Measurements from ENCODE around the gene RPAP3.
A peak's percentile ranks its signal among the peaks of the same experiment; 100 is the strongest.

Gene RPAP3

DNA sequence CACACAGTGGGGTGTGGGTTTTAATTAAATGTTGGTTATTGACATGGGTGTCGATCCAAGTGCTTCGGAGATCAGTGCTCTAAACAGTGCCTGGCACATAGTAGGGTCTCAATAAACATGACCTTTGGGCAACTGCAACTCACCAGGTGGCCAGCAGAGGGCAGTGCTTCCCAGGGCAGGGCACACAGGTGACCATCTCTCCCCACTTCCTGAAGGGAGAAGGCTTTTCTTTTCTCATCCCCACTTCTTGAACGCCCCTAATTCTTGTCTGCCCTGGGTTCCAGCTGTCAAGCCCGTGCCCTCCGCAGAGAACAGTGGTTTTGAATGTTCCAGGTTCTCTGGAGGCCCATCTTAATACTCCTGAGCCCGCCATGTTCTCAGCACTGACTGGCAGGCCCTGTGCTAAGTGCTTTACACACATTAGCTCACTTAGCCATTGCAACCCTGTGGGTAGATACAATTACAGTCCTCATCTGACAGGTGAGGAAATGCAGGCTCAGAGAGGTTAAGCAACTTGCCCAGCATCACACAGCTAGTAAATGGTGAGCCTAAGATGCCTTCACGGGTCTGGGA lies 36.5 kb upstream of the RPAP3 start:
- peak; percentile 75 for DNase-seq

DNA sequence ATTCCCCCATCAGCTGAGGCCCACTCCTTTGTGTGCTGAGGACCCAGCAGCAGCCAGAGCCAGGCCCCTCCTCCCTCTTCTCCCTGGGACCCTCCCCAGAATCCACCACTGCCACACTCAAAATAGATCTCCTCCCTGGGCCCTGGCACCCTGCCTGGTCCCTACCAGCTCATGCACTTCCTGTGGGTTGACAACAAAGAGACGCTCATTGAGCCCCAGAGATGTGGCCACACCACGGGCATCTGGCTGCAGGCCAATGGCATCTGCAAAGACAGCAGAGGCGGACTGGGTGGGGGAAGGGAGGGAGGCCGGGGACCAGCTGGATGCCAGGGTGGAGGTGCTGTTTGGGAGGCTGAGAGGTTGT lies 35.5 kb upstream of the RPAP3 start:
- peak; percentile 54 for DNase-seq

DNA sequence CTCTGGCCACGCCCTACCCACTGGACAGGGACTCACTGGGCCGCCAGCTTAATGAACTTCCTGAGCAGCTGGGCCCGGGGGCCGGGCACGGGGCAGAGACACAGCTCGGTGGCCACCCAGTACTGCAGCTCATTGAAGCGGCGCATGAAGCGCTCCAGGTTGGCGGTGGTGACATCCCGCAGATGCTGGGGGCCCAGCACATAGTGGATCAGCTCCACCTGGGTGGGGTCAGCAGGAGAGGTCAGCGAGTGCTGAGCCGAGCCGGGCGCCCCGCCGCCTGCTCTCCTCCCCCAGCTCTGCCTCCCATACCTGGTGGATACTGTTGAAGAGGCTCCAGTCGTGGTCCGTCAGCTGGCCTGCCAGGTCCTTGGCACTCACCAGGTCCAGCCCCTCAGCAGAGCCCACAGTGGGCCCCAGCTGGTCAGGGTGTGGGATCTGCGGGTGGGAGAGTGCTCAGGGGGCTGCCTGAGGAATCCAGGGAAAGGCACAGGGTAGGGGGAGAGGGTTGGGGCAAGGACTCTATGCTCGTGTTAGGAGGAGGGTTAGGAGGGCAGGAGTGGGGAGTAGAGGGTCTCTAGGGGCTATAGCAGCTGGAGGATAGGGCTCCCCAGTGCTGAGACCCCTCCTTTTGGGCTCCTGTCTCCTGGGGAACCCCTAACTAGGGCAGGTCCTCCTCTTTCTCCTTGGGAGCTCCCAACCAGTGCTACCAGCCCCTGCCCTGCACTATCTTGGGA lies 34.9 kb upstream of the RPAP3 start:
- DNase-seq: no peak

DNA sequence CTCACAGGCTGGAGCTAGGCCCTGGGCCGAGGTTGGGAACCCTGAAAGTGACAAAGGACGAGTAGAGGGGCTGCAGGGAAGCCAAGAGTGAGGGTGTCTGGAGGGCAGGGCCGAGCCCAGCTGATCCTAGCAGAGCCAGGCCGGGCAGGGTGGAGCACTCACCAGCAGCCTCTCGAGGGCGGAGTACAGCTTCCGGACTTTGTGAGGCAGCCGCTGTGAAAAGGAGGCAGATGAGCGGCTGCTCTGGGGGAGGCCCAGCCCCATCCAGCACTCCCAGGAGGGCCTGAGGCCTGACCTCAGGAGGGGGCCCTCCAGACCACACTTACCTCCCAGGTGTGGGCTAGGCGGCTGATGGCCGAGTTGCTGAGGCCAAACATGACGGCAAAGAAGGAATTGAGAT lies 34.1 kb upstream of the RPAP3 start:
- no peak for DNase-seq

DNA sequence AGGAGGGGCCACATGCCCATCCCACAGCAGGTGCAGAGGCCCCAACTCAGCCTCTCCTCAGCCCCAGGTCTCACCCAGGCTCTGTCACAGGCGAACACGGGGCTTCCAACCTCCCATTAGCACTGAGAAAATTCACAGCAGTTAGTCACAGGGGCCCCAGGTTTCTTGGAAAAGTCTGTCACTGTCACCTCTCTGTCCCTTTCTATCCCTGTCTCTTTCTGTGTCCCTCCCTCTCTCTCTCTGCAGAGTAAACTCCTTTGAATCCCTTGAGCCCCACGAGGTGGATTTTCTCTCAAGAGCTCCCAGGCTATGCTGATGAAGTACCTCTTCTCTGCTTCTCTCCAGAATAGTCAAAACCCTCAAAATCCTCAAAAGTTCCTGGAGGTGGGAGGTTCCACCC lies 33.5 kb upstream of the RPAP3 start:
- DNase-seq: no peak

DNA sequence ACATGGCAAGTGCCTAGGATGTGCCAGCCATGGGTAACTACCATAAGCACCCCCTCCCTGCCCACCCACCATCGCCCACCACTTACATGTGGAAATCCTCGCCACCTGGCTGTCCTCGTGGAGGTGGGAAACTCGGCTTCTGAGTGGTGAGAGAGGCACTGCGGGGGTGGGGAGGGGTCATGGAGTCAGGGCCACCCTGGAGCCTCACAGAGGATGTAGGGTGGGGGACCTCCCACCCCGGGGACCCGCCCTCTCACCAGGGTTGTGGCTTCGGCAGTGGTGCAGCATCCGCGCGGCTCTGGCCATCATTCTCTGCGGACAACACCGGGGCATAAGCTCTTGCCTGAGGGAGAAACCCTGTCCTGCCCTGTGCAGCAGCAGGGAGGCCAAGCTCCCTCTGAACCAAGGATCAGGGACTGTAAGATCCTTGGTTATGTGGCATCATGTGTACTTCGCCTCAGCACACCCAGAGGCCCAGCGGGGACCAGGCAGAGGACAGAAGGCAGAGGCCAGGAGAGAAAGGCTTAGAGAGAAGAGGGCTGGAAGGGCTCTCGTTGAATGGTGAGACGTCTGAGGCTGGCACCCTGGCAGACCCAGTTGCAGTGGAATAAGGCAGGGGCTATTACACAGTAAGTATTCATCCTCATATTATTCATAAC lies 32.2 kb upstream of the RPAP3 start:
- no peak for DNase-seq

DNA sequence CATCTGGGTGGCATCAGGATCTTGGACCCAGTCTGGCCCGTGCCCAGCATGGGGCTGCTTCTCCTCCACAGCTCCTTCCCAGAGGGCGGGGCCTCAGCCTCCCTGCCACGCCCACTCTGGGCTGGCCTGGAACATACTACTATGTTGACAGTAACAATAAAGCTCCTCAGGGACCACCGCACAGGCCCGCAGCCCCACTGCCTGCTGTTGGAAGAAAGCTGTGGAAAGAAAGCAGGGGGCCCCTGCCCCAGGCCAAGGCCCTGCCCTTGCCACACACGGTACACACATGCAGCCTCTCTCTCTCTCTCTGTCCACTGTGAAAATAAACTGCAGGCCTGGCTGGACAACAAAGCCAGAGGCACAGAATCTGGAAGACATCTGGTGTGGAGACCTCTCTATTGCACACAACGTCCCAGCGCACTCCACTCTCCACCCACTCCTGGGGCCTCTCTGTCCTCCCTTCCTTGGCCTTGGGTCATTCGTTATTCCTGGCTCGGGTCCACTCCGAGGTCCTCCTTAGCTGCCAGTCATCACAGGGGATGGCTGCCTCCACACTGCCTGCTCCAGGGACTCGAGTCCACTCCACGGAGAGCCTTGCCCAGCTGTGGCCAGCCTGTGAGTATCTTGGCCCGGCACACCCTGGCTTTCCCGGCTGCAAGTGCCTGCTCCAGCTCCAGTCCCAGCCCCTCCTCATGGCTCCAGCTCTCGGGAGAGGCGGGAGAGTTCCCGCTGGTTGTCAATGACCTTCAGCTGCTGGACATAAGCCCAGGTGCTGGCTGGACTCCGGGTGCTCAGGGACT lies 31.2 kb upstream of the RPAP3 start:
- DNase-seq: no peak

DNA sequence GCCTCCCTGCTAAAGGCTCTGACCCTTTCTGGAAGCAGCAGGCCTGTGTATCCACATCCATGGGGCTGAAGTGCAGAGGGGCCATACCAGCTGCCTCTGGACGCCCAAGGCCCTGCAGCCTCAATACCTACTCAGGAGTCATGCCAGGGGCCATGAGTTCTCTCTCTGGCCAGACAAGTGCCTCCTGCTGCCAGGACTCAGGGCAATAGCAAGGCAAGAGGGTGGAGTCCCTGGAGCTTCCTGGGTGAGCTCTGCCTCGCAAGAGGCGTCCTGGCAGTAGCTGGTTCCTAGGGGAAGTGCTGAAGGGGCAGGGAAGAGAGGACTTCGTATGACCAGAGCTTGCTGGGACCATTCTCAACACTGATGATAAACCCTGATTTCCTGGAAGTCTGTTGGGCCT lies 30.4 kb upstream of the RPAP3 start:
- no peak for DNase-seq

DNA sequence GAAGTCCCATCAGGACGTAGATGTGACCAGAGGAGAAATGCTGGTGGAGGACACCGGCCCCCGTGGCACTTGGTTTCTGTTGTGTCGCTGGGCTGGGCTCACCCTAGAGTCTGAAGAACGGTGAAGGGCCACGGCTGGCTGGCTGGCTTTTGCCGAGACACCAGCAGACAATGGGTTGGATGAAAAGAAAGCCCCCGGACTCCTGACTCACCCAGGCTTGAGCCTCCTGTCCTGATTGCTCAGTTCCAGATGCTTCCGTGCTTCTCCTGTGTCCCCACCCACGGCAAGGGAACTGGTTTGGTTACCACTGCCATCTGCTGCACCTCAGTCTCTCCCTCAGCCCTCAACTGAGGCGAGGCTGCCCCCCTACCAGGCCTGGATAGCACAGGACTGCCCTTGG lies 29.8 kb upstream of the RPAP3 start:
- DNase-seq: no peak

DNA sequence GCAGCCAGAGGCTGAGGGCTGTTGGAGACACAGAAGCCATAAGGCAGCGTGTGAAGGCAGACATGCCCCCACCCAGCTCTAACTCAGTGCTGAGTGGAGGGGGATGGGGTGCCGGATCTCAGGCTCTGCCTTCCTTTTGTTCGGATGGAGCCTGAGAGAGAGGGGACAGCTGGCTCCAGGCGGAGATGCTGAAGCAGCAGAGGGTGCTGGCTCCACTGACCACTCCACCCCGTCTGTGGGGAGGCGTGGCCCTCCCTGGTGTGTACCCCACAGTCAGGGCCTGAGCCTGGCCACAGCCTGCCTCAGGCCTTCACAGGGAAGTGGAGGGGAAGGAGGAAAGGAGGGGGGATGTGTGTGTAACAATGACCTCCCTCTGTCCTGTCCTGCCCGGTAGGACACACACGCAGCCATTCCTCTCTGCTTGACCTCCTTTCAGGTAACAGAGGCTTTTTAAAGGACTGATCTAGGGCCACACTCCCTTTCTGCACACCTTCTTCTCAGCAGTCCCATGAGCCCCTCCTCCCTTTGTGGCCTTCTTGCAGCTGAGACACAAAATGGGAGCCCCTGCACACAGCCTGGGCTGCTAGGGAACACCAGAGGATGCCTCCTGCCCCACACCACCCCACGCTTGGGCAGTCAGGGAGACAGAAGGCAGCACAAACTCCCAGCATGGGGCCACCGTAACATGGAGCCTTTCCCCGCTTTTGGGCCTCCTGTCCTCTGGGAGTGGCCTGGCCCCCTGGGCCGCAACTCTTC lies 29.1 kb upstream of the RPAP3 start:
- no peak for DNase-seq

DNA sequence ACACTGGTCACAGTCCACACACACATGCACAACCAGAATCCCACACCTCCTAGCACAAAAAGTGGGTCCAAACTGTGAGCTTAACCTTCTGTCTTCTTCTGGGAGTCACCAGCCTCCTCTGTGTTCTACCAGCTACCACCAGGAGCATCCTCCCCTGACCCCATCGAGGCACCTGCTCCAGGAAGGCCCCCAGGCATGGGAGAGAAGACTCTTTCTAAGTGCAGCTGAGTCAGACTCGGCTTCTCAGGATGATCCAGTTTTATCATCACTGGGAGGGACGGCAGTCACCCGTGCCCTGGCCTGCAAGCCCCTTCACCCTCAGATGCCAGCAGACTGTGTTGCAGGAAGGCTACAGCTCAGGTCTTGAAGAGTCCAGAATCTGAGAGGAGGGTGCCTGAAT lies 27.3 kb upstream of the RPAP3 start:
- no peak for DNase-seq

DNA sequence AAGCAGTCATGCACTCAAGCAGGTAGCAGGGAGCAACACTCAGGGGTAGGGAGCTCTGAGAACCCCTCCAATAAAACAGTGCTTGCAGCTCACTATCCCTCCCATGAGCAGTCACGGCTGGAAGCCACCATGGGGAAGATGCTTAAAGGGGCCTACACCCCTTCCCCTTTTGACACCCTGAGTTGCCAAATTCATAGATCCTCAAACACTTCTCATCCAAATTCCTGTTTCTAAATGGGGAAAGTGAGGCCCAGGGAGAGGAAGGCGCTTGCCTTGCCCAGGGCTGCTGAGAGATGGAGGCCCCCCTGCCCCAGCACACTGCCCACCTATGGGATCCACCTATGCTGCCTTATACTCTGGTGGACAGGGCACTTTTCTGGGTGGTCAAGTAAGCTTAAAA lies 26.7 kb upstream of the RPAP3 start:
- DNase-seq: no peak

DNA sequence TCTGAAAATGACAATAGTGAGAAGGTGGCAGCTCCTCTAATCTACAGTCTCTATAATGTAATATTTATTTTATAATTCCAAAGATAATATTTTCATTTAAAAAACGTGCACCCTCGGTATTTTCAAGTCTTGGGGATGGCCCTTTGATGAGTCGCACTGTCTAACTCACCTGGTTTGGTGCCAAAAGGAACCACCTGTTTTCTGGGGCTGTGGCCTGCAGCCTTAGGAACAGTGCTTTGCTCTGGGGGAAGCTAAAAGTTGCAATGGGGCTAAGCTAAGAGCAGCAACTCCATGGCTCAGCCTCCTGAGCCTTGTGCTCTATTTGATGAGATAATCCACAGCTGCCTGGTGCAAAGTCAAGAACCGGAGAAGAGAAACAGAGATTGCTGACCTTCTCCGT lies 25.9 kb upstream of the RPAP3 start:
- no peak for DNase-seq

DNA sequence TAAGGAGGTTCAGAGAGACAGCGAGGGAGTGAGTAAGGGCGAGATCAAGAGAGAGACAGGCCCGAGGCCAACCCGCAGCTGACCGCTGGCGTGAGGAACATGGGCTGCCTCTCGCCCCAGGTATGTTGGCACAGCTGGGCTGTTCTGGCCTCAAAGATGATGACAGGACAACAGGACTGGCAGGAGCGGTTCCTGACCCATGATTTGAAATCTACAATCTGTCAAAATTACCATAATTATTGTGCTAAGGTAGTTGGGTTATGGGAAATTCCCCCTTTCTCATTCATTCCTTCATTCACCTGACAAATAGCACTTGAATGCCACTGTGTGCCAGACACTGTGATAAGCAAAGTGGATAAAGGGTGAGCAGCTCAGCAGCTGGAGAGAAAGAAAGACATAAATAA lies 24.5 kb upstream of the RPAP3 start:
- DNase-seq: no peak

DNA sequence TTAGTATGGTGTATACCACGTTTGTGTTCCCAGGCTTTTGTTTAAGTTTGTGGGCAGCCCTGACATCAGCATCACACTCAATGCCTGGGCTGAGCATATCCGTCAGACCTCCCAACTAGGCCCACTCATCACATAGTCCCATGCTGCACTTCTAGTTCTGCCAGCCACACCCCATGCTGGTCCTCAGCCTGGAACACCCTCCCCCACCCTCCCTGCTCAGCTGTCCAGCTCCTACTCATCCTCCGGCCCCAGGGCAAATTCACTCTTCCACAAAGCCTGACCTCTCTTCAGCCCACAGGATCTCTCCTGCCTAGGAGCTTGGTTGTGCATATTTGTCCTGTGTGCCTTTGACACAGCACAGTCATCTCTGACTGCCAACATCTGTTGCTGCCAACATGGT lies 23.4 kb upstream of the RPAP3 start:
- no peak for DNase-seq

DNA sequence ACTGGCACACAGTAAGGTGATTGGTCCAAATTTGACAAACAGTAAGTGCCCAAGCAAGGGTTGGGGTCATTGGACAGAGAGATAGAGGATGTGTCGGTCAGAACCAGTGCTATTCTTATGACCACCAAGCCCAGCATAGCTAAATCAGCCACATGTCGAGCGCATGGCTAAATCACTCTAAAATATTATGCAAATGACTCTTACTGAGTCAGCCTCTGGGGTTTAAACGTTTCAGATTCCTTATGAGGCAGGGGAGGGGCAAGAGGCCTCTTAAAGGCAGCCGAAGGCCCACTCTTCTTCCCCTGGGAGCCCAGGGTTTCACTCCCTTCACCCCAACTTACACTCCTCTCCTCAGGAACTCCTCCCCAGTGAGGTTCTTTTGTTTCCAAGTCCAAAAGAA lies 20.1 kb upstream of the RPAP3 start:
- DNase-seq: no peak

DNA sequence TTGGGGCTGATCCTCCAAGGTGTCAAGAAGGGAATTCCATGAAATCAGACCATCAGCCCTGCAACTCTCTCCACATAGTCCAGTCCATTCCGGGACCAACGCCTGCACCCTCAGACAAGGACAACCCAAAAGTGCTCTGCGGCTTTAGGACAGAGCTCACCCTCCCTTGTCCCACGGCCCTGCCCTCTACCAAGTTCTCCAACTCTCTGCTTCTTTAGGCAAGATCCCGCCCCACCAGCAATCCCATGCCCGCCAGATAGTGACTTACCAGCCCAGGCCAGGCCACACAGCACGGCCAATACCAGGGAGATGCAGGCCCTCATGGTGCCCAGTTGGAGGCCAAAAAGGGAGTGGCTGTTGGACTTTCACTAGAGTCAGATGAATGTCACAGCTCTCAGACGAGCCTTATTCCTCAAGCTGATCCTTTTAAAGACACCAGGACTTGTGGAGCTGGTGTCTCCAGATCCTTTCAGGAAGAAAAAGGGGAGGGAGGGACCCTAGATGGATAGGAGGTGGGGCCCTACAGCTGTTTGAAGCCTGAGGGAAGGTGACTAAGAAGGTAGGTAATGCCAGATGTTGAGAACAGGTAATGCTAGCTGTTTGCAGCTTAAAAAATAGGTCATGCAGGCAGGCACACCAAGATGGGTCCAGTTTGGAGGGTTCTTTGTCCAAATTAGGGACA lies 19.4 kb upstream of the RPAP3 start, which contains the start of gene ENDOU:
Gene ENDOU, minus strand, starts transcription at position 400 of the 682 bp plus-strand sequence. Its CDS starts 77 bp downstream, at position 323.
- DNase-seq: no peak

DNA sequence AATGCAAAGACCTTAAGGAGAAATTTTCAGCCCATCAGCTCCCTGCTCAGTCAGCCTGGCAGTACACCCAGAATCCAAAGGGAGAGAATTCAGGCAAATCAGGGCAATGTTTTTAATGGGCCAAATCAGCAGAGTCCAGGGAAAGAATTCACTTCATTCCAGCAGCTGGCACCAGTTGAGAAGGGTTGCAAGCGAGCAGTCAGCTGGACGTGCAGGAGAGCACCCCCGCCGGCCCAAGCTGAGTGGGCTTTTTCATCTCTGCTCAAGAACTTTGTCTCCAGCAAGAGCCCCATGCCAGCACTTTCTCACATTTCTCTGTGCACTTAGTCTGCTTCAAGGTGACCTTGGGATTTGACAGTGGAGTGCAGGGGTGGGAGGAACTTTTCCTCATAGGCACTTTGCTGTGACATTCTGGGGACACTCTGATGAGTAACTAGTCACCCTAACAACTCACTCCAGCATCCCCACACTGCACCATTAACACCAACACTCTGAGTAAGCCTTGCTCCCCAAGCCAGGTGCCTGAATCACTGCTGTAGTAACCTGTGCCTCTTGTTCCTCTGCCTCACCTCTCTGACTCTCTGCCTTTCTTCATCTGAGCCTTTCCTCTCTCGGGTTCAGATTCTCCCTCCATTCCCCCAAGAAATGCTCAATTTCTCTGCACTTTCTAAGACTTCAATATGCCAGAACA lies 17.3 kb upstream of the RPAP3 start:
- no peak for DNase-seq

DNA sequence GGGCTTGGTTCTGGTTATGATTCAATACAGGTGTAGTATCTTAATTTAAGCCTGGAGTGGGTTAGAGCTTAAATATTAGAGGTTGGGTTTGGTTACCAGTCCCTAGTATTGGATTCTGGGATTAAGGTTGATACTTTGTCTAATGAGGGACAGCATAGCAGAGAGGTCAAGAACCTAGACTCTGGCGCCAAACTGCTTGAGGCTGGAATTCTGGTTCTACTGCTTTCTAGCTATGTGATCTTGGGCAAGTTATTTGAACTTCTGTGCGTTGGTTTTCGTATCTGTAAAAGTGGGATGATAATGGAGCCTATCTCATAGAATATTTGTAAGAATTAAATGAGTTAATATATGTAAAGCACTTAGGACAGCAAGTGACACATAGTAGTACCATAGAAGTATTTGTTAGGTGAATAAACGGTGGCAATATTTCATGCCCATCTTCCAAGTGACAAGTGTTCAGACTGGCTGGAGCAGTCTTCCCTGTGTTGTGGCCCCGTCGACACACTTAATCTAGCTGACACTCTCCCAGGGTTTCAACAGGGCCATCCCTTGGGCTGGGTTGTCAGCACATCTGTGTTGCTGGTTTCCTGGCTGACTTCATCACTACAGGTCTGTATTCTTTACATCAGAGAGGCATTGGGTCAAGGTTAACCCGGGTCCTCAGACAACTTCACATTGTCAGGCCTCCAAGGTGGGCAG lies 16.5 kb upstream of the RPAP3 start:
- no peak for DNase-seq

DNA sequence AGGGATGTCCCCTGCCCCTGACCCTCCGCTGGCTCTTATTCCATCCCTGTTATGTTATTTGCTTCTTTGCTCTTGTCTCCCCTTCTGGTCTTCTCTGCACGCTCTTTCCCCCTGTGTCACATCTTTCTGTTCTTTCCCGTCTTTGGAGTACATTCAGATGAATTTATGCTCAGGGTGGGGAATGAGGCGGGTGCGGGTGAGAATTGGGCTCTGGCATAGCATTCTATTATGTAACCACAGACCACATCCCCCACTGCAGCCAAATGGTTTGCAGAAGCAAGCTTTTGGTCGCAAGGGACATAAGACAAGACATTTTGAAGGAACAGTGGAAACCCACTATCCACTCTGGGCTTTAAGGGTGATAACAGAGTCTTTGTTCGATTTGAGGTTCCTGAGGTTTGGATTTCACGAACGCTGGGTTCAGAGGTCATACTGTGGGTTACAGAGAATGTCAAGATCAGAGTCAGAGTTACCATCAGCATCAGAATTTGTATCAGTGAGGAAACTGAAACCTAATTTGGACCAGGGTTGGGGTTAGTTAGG lies 15.7 kb upstream of the RPAP3 start:
- no peak for DNase-seq

DNA sequence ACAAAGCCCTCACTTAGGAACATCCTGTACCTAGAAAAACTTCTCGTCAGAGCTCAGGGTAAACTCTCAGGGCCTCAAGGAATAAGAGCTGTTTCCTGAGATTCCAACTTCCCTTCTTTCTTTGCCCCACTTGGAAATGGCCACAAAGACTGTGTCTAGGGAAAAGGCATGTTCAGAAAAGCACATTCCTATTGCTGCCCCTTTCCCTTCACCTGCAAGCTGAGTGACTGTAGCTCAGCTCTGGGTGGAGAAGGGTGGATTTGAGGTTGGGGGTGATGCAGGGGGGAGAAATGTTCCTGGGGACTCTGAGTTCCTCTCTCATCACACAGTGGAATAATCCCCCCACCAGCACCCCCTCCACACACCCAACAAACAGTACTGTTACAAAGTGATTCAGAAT lies 12.7 kb upstream of the RPAP3 start:
- DNase-seq: no peak
